Activated CD4-positive, alpha-beta T cell treated with anti-CD3 and anti-CD28 coated beads, Interleukin-2, amount 50 U/mL, for 1 hour (primary cell): ENCODE data around the gene SCN5A.

Source experiments
- DNase-seq: peaks from one replicate; pipeline ENCODE4 v3.0.0-alpha.2; 2020

The SCN5A gene

DNA sequence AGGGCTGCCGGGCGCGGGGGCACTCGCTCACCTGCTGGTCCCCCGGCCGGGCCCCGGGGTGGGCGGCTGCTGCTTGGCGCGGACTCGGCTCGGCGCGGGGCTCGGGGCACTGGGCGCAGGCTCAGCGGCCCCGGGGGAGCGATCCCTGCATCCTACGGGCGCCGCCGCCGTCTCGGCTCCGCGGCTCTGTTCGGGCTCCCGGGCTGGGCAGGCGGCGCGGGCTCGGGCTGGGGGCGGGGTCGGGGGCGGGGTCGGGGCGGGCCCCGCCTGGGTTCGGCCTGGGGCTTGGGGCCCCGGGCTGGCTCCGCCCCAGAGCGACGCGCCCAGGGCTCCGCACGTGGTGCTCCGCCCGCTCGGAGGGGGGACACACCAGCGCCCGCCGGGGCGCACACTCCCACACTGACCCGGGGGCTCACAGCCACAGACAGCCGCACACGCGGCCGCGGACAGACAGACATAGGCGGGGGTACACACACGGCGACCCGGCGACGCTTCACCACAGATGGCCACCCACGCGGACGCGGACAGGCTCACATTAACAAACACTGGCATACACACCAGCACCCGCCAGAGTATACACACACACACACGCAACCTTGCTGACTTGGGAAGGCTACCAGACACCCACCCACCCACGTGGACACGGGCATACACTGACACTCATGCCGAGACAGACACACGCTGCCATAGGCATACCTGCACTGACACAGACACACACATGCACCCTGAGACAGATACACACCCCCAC lies at the start of gene SCN5A:
Gene SCN5A, minus strand, starts transcription at position 188 of the 748 bp plus-strand sequence. CDS start 16,380 bp downstream, outside the sequence.
- peak; percentile 41 for DNase-seq

DNA sequence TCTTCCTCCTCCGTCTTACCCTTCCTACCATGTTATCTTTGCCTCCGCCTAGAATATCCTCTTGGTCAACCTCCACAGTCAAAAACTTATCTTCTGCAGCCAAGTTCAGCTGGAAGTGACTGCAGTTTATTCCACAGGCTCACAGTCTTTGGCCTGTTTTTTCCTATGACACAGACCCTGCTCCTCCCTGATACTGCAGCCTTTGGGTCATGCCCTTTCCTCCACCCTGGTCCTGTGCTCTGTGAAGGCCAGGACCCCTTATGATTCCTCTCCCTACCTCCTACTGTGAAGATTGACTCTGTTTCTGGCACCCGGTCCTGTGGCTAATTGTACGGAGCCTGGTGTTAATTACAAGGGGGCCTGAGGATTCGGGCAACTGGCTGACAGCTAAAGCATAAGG lies 49.3 kb upstream of the SCN5A start:
- no peak for DNase-seq

DNA sequence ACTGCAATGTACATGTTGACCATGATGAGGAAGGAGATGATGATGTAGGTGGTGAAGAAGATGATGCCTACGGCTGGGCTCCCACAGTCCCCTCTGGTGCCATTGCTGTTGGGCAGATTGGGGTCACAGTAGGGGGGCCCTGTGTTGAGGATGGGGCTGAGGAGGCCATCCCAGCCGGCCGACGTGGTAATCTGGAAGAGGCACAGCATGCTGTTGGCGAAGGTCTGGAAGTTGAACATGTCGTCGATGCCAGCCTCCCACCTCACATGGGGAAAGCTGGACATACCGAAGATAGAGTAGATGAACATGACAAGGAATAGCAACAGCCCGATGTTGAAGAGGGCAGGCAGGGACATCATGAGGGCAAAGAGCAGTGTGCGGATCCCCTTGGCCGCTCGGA lies 48.6 kb upstream of the SCN5A start:
- DNase-seq = no peak

GRCh38 chr3:38696034-38696433 lies 46.5 kb upstream of the SCN5A start:
- no peak for DNase-seq

DNA sequence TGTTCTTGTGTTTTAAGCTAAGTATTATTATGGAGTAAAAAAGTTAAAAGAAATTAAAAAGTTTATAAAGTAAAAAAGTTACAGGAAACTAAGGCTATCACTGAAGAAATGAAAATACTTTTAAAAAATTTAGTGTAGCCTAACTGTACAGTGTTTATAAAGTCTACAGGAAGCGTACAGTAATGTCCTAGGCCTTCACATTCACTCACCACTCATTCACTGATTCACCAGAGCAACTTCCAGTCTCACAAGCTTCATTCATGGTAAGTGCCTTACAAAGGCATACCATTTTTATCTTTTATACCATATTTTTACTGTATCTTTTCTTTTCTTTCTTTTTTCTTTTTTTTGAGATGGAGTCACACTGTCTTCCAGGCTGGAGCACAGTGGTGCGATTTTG lies 40.7 kb upstream of the SCN5A start:
- no peak for DNase-seq

GRCh38 chr3:38689774-38690173 lies 40.3 kb upstream of the SCN5A start:
- DNase-seq = no peak

- no peak for DNase-seq
These were observed 39.9 kb upstream of the SCN5A start for GRCh38 chr3:38689346-38689745.

- DNase-seq = no peak
These were observed 37.8 kb upstream of the SCN5A start for GRCh38 chr3:38687321-38687720.

DNA sequence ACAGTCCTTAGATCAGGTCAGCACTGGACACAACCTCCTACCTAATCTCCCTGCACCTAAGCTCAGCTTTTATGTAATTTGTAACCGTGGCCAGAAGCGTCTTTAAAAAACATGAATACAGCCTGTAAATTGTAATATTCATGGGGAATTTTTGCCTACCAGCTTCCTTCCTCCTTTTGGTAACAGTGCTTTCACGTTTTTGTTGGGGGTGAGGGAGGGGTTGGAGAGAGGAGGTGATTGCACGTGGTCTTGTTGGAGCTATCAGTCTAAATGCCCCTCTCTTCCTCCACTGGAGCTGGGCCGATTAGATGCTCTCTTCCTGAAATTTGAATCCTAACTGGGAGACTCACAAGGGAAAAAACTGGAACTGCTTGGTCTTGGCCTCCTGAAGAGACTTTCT lies 35.1 kb upstream of the SCN5A start:
- DNase-seq = no peak

DNA sequence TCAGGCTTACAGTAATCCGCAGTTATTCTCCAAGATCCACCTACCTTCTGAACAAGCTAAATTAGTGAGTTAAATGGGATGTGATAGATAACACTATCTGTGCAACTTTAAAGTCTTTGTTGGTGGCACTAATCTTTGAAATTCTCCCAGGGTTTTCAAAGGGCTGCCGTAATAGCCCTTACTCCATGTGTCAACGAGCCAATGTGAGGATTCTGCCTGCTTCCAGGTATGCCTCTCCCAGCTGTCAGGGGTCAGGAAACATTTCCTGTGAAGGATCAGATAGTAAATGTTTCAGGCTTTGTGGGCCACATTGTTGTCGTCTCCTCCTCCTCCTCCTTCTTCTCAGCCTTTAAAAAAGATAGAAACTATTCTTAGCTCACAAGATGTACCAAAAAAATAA lies 20.2 kb upstream of the SCN5A start:
- no peak for DNase-seq

- no peak for DNase-seq
These were observed 13.1 kb upstream of the SCN5A start for GRCh38 chr3:38662544-38662943.

- DNase-seq = no peak
These were observed 9.4 kb upstream of the SCN5A start for GRCh38 chr3:38658841-38659240.

DNA sequence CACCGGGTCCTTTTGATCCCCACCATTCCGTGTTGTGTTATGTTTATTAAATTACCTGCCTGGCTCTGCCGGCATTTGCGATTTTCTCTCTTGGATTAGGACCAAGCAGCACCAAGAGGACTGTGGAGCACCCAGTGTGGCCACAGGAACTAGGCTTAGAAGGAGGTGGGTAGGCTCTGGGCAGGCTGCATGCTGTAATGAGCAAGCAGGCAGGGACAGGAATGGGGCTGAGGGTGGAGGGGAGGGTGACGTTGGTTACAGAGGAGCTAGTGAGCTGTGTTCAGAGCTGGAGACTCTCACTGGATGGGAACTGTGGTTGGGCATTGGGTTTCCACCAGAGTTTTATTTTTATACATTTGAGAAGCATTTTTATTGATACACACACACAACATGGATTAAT lies 7.9 kb upstream of the SCN5A start:
- DNase-seq = no peak

DNA sequence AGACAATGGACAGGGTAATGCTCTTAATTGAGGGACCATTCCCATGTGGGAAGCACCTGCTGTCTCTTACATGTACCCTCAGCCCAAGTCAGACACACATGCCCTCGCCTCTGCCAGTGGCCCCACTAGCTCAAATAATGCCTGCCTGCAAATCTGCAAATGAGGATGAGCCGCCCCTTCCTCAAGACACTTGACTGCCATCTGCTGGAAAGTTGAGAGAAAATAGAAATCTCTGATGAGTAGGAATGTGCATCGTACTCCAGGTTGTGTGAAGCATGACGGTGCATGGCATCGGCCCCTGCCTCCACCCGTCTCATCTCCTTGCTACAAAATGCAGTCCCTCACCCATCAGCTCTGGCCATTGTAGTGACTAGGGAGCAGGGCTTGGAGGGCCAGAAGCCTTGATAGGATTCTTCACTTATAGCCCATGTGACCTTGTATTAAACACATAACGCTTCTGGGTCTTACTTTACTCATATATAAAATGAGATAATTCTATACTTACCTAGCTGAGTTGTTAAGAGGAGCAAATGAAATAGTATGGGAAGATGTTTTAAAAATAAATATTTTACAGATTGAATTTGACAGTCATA lies 6.3 kb upstream of the SCN5A start:
- DNase-seq = no peak

- DNase-seq = no peak
These were observed 4.4 kb upstream of the SCN5A start for GRCh38 chr3:38653685-38654537.

DNA sequence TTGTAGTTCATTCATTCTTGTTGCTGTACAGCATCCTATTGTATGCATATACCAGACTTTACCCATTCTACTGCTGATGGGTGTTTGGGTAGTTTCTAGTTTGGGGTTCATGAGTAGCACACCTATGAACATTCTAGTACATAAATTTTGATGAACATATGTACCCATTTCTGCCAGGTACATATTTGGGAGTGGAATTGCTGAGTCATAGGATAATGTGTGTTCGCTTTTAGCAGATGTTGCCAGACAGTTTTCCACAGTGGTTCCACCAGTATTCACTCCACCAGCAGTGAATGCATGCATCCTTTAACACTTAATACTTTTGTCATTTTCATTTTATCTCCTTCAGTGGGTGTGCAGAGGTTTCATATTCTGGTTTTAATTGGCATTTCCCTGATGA lies 3.4 kb upstream of the SCN5A start:
- no peak for DNase-seq

- peak; percentile 66 for DNase-seq
These were observed 1.8 kb upstream of the SCN5A start for GRCh38 chr3:38651153-38651789.

GRCh38 chr3:38650248-38650951 lies 913 bp upstream of the SCN5A start:
- DNase-seq = no peak

DNA sequence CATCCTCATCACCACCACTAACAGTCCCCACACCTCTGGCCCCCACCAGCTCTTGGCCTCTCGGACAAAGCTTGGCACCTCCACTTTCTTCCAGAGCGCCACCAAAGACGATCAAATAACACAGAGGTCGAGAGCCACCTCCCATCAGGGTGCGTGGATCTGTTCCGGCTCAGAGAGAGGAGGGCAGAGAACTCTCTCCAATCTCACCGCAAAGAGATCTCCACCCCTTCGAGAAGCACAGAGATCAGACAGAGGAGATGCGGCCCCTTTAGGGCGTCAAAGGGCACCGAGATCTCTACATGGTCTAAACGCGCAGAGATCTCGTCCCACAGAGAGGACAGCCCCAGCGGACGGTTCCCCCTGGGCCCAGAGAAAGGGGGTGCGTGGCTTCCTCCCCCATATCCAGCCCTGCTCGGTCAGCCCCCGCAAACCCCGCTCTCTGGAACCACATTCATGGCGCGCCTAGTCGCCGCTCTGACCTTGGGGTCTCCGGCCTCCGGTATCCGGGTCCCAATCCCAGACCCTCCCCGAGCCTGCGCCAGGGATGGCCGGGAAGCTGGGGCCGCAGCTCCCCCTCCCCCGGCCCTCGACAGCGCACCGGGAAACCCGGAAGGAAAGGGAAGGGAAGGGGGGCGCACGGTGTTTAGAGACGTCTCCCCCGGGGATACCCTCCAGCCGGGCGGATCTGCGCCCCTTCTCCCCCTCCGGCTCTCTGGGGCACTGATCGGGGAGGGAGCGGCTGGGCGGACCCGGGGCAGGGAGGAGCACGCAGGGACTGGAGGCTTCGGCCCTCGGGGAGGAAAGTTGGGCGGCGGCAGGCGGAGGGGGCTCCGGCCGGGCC lies 608 bp downstream of the SCN5A start:
- DNase-seq = no peak

DNA sequence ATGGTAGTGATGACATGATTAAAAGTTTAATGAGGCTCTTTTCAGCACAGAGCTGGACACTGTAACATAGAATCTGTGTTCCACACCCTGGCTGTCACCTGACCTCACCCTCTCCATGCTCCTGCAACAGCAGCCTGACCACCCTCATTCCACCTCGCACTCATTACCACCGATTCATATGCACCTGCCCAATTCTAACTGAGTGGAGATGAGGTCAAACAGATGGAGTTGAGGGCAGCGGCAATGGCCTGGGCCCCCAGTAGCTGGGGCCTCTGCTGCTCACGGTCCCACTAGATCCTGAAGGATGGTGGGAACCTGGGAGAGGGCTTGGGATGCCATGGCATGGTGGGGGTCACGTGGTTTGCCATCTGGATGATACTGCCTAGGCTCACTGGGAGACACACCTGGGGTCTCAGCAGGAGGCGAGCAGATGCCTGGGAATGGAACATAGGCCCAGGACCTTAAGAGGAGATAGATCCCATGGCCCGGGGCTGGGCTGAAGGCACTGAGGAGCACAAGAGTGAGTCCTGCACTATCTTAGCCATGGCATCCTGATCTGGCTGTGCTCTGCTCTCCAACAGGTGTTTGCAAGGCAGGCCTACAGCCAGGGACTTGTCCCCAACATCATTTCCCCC lies 1.3 kb downstream of the SCN5A start:
- DNase-seq = no peak
